ENCODE data around the gene KRT86.

DNA sequence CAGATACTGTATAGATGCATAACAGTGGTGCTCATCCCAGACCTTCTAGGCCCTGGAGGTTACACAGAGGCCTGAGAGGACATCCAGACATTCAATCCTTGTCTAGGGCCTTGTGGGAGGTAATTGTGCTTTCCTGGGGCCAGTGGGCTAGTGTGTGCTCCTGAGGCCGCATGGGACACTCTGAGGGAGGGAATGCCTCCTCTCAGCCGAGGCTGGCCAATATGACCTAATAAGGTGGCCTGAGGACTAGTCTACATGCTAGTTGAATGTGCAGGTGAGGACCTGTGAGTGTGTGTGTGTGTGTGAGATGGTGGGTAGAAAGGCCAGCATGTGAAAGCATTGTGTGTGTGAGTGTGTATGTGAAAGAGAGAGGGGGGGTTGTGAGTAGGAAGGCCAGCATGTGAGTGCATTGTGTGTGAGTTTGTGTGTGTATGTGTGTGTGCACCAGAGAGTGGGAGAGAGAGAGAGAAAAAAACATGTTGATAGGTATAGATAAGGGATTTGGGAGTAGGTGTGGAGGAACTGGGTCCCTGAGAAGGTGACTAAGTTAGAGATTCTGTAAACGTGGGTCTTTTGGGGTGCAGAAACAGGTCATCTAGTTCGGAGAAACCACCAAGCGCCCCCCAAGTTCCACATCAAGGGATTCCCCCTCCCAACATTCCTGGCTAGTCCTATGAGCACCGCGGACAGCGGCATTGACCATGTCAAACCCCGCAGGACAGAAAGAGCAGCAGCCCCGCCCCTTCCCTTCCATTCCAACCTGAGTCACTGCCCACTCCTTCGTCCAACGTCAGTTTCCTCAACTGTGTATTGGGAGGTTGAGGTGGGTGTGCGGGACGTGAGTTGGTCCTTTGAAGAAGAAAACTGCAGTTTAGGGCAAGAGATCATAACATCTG is 26.6 kb downstream of the KRT86 start:
- TF ChIP-seq, protein P1, sequence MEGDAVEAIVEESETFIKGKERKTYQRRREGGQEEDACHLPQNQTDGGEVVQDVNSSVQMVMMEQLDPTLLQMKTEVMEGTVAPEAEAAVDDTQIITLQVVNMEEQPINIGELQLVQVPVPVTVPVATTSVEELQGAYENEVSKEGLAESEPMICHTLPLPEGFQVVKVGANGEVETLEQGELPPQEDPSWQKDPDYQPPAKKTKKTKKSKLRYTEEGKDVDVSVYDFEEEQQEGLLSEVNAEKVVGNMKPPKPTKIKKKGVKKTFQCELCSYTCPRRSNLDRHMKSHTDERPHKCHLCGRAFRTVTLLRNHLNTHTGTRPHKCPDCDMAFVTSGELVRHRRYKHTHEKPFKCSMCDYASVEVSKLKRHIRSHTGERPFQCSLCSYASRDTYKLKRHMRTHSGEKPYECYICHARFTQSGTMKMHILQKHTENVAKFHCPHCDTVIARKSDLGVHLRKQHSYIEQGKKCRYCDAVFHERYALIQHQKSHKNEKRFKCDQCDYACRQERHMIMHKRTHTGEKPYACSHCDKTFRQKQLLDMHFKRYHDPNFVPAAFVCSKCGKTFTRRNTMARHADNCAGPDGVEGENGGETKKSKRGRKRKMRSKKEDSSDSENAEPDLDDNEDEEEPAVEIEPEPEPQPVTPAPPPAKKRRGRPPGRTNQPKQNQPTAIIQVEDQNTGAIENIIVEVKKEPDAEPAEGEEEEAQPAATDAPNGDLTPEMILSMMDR (IDR thresholded peaks at IDR 0.05; ENCODE audit: low read length) = no peak
- TF ChIP-seq EZH2 (IDR thresholded peaks at IDR 0.05; ENCODE audit: borderline replicate concordance, low read length) = no peak

Data from OCI-LY1 (cell line).